Activated CD8-positive, alpha-beta T cell treated with anti-CD3 and anti-CD28 coated beads for 36 hours (primary cell): Measurements from ENCODE around the gene SFXN4. TPM values are rescaled to one million over a fixed set of nuclear protein-coding genes. Genes with fewer than 3 reads are reported as not detected.
A peak's percentile ranks its signal among the peaks of the same experiment; 100 is the strongest.

ENCODE experiments used
- ATAC-seq: fragments of 200-7000 bp; cut with Tn5 transposase; one replicate; pipeline ENCODE4 v1.10.0; 2021; ENCODE audit warnings: mild to moderate bottlenecking, moderate library complexity
- CTCF ChIA-PET: fragments of 350-600 bp; sonication (Branson Sonifier 250); formaldehyde crosslinking; loops from one replicate; lab custom pipeline; 2021; ENCODE audit warnings: antibody characterized with exemption; lab: Charles Lee
- POLR2A ChIA-PET: fragments of 350-600 bp; sonication (Branson Sonifier 250); formaldehyde crosslinking; loops from one replicate; lab custom pipeline; 2021; ENCODE audit warnings: antibody characterized with exemption; lab: Charles Lee
- DNase-seq: peaks from one replicate; pipeline ENCODE4 v3.0.0-alpha.2; 2020
- H3K27ac Mint-ChIP-seq: one replicate; pipeline ENCODE4 v1.8.0; 2021; ENCODE audit warnings: mild to moderate bottlenecking, mixed read lengths
- H3K27me3 Mint-ChIP-seq: one replicate; pipeline ENCODE4 v1.8.0; 2021; ENCODE audit warnings: mixed read lengths
- H3K36me3 Mint-ChIP-seq: one replicate; pipeline ENCODE4 v1.8.0; 2021; ENCODE audit warnings: low read depth, mixed read lengths
- H3K4me1 Mint-ChIP-seq: one replicate; pipeline ENCODE4 v1.8.0; 2021; ENCODE audit warnings: low read depth, mixed read lengths
- H3K4me3 Mint-ChIP-seq: one replicate; pipeline ENCODE4 v1.8.0; 2021; ENCODE audit warnings: mild to moderate bottlenecking, moderate library complexity, mixed read lengths
- H3K9me3 Mint-ChIP-seq: one replicate; pipeline ENCODE4 v1.8.0; 2021; ENCODE audit warnings: mixed read lengths
- intact Hi-C: fragments of 100-400 bp; cut with micrococcal nuclease; formaldehyde crosslinking; loops from one replicate; pipeline ENCODE4 v1.10.0; 2022
- total RNA-seq, 2 experiments: library from RNA; stranded (reverse); gene quantifications; one replicate each; pipeline ENCODE4 v1.2.3, GENCODE V29; 2021
- TF ChIP-seq, protein P1 (sequence below): fragments of 200-600 bp; IDR thresholded peaks from one replicate; pipeline ENCODE4 v1.8.0; 2022; ENCODE audit warnings: antibody characterized with exemption, mild to moderate bottlenecking

Gene SFXN4
- total RNA-seq, 2 experiments from 2014 or later = 45.9 to 50.3 TPM

DNA sequence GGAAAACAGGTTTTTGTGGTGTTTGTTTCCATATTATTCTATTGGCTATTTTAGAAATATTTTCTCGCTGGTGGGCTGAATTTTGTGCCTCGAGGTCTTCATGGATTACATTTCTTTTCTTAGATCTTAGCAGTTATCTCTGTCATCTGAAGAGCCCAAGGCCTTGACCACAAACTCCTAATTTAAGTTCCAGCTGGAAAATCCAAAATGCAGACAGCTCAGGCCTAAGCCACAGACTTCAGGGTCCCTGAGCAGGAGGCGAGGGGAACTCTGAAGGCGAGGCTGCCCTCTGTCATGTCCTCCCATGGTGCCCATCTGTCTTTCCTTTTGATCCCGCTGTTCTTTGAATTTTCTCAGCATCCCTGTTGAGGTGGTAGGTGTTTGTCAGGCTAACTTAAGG lies 47.3 kb downstream of the SFXN4 start:
- intact Hi-C loops = no loop called here
- Mint-ChIP-seq H3K4me3 (no peak overlapping the region), H3K9me3 (no peaks in the 10 kb centered on the region), H3K27me3 (no peaks in the 10 kb centered on the region), H3K4me1 (peaks cover 19% of the 10 kb centered on the region), H3K27ac (no peak overlapping the region), H3K36me3 (peaks cover 30% of the 10 kb centered on the region)
- TF ChIP-seq, protein P1, sequence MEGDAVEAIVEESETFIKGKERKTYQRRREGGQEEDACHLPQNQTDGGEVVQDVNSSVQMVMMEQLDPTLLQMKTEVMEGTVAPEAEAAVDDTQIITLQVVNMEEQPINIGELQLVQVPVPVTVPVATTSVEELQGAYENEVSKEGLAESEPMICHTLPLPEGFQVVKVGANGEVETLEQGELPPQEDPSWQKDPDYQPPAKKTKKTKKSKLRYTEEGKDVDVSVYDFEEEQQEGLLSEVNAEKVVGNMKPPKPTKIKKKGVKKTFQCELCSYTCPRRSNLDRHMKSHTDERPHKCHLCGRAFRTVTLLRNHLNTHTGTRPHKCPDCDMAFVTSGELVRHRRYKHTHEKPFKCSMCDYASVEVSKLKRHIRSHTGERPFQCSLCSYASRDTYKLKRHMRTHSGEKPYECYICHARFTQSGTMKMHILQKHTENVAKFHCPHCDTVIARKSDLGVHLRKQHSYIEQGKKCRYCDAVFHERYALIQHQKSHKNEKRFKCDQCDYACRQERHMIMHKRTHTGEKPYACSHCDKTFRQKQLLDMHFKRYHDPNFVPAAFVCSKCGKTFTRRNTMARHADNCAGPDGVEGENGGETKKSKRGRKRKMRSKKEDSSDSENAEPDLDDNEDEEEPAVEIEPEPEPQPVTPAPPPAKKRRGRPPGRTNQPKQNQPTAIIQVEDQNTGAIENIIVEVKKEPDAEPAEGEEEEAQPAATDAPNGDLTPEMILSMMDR = no peak
- DNase-seq = no peak
- ChIA-PET POLR2A (no interaction called here), CTCF (interaction anchor here (0.8 kb wide), 1 partner anchor 245 kb away, joined by 5 read pairs; no protein-coding TSS in a partner anchor)
- no peak for ATAC-seq

DNA sequence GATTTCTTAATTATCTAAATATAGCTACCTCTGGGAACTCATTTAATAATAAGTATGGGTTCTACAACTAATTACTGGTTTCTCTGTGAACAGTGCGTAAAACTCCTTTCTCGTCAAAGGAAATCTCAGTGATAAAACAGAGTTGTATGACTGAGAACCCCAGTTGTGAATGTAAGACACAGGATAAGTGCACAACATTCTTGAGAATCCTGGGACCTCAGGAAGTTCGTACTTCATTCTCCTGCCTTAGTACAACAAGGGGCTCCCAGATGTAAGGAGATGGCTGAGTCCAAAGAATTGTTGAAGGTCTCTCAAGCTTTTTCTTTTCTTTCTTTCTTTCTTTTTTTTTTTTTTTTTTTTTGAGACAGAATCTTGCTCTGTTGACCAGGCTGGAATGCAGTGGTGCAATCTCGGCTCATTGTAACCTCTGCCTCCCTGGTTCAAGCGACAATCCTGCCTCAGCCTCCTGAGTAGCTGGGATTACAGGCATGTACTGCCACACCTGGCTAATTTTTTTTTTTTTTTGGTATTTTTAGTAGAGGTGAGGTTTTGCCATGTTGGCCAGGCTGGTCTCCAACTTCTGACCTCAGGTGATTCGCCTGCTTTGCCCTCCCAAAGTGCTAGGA lies 49.1 kb downstream of the SFXN4 start:
- no peak overlapping the region for H3K27ac Mint-ChIP-seq
- peaks cover 27% of the 10 kb centered on the region for H3K36me3 Mint-ChIP-seq
- no peak overlapping the region for H3K4me3 Mint-ChIP-seq
- no peak for ATAC-seq
- POLR2A ChIA-PET = no interaction called here
- intact Hi-C loops = no loop called here
- no peaks in the 10 kb centered on the region for H3K27me3 Mint-ChIP-seq
- no peak for DNase-seq
- H3K4me1 Mint-ChIP-seq = peaks cover 19% of the 10 kb centered on the region
- CTCF ChIA-PET = interaction anchor here (1.4 to 2.4 kb wide), 2 partner anchors 15 to 37 kb away, joined by 3 to 5 read pairs; no protein-coding TSS in a partner anchor
- TF ChIP-seq, protein P1 = no peak
- H3K9me3 Mint-ChIP-seq = no peaks in the 10 kb centered on the region

DNA sequence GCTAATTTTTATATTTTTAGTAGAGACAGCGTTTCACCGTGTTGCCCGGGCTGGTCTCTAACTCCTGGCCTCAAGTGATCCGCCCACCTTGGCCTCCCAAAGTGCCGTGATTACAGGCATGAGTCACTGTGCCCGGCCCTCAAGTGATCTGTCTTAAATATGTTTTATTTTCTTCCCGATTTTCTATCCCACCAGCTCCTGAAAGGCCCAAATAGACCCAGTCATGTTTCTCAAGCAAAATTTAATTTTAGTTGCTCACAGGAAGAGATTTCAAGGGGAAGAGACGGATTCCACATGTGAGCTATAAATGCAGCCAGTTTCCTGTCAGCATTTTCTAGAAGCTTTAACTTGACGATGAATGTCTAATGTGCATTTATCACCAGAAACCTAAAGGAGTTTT lies 49.6 kb downstream of the SFXN4 start:
- no peak overlapping the region for H3K27ac Mint-ChIP-seq
- CTCF ChIA-PET = interaction anchor here (1.4 to 2.4 kb wide), 2 partner anchors 16 to 36 kb away, joined by 3 to 5 read pairs; no protein-coding TSS in a partner anchor
- no peak overlapping the region for H3K4me3 Mint-ChIP-seq
- POLR2A ChIA-PET = no interaction called here
- DNase-seq = no peak
- H3K36me3 Mint-ChIP-seq = peaks cover 27% of the 10 kb centered on the region
- TF ChIP-seq, protein P1 = no peak
- no peaks in the 10 kb centered on the region for H3K9me3 Mint-ChIP-seq
- intact Hi-C loops = no loop called here
- ATAC-seq = no peak
- H3K27me3 Mint-ChIP-seq = no peaks in the 10 kb centered on the region
- peaks cover 19% of the 10 kb centered on the region for H3K4me1 Mint-ChIP-seq

DNA sequence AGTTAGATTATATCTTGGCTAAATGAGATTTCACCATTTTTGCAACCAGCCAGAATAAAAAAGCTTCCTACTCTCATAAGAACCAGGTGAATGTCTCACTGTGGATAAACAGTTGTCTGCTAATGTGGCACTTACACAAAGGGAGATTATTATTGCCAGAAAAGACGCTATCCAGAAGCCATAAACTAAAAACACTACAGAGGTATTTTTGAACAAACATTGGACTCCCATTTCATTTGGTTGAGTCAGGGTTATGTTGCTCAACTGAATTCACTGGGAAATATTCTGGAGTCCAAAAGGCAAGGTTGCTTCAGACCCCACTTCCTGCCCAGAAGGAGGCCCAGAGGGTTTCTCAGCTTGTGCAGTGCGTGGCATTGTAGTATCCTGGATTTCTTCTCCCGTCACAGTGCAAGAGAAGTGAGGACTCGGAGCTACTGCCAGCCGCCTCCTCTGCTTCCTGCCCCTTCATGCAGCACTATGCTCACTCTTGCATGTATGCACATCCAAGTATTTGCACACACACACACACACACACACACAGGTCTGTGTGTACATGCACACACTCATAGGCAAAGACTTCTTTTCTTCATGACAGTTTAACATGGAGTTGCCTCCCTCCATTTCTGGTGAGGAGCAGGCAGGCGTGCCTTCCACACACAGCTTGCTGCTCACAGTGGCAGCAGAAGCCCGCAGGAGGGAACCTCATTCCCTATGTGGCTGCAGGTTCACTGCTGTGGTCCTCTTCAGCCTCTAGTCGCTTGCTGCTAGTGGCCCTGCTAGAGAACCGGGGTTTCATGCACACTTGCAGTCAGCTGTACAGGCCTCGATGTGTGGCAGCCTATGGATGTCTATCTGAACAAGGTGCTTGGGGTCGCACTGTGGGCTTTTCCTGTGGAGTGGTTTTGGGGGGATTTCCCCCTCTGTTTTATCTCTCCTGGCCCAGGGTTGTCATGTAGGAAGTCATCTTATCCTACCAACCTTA lies 51.5 kb downstream of the SFXN4 start:
- peak overlapping the region; percentile 38 for H3K27ac Mint-ChIP-seq
- H3K4me1 Mint-ChIP-seq = peaks cover 9% of the 10 kb centered on the region
- H3K36me3 Mint-ChIP-seq = peaks cover 29% of the 10 kb centered on the region
- intact Hi-C loops = no loop called here
- H3K27me3 Mint-ChIP-seq = no peaks in the 10 kb centered on the region
- peak; percentile 13 for ATAC-seq
- no peaks in the 10 kb centered on the region for H3K9me3 Mint-ChIP-seq
- H3K4me3 Mint-ChIP-seq = no peak overlapping the region
- TF ChIP-seq, protein P1 = no peak
- ChIA-PET POLR2A (interaction anchor here (1.3 to 2.0 kb wide), 3 partner anchors 10 to 31 kb away, joined by 5 to 8 read pairs (median 5); partner anchors contain the start of gene DENND10), CTCF (interaction anchor here (1.7 to 2.4 kb wide), 2 partner anchors 13 to 18 kb away, joined by 3 to 5 read pairs; no protein-coding TSS in a partner anchor)
- no peak for DNase-seq
